NT2/D1 (cell line): ENCODE measurements around the gene DAPK1.

Experiments used
- DNase-seq: peaks from one replicate; pipeline ENCODE4 v3.0.0-alpha.2; 2011; ENCODE audit warnings: low read depth, low spot score
- H3K27me3 ChIP-seq: 2 replicates; pipeline ENCODE4 v1.6.0; 2011; ENCODE audit warnings: mild to moderate bottlenecking; ENCODE audit not compliant: insufficient read length, insufficient read depth
- H3K36me3 ChIP-seq: 2 replicates; pipeline ENCODE4 v1.6.1; 2011; ENCODE audit warnings: mild to moderate bottlenecking, low read length, mixed read lengths; ENCODE audit not compliant: insufficient read depth, insufficient read length
- H3K4me1 ChIP-seq: 2 replicates; pipeline ENCODE4 v1.5.1; 2011; ENCODE audit not compliant: insufficient read depth, insufficient read length
- H3K4me3 ChIP-seq: 2 replicates; pipeline ENCODE4 v1.5.1; 2011; ENCODE audit warnings: low read depth; ENCODE audit not compliant: insufficient read length
- H3K9ac ChIP-seq: 2 replicates; pipeline ENCODE4 v1.6.0; 2011; ENCODE audit warnings: low read depth; ENCODE audit not compliant: insufficient read length
- H3K9me3 ChIP-seq: 2 replicates; pipeline ENCODE4 v1.5.1; 2011; ENCODE audit warnings: mild to moderate bottlenecking, low read length; ENCODE audit not compliant: insufficient read depth
- SUZ12 ChIP-seq: IDR thresholded peaks from 2 replicates; pipeline ENCODE4 v1.6.1; 2011; ENCODE audit not compliant: insufficient read length, insufficient read depth; ENCODE audit errors: extremely low read depth
- YY1 ChIP-seq: IDR thresholded peaks from 2 replicates; pipeline ENCODE4 v1.6.1; 2011; ENCODE audit not compliant: insufficient read length, insufficient read depth
- ZNF274 ChIP-seq: IDR thresholded peaks from 2 replicates; pipeline ENCODE4 v1.6.1; 2011; ENCODE audit warnings: mild to moderate bottlenecking, low read depth, low read length

DAPK1 gene

GRCh38 chr9:87686520-87687090, 188.9 kb downstream of the DAPK1 start:
- Histone ChIP-seq H3K4me1 (no peaks in the 10 kb centered on the region), H3K9ac (no peak overlapping the region), H3K36me3 (peaks cover 34% of the 10 kb centered on the region), H3K4me3 (no peak overlapping the region), H3K27me3 (no peaks in the 10 kb centered on the region), H3K9me3 (no peaks in the 10 kb centered on the region)
- TF ChIP-seq ZNF274 = no peak
- TF ChIP-seq SUZ12 = no peak
- TF ChIP-seq YY1 = no peak
- no peak for DNase-seq

DNA sequence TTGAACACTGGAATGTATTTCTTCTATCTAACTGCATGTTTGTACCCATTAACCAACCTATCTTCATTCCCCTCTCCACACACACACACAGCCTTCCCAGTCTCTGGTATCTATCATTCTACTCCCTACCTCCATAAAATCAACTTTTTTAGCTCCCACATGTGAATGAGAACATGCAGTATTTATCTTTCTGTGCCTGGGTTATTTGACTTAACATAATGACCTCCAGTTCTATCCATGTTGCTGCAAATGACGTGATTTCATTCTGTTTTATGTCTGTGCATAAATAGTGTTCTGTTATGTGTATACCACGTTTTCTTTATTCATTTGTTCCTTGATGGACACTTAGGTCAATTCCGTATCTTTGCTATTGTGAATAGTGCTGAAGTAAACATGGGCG, 189.5 kb downstream of the DAPK1 start:
- H3K4me3 ChIP-seq = no peak overlapping the region
- H3K4me1 ChIP-seq = no peaks in the 10 kb centered on the region
- TF ChIP-seq SUZ12 (no peak), ZNF274 (no peak), YY1 (no peak)
- no peak for DNase-seq
- peaks cover 1% of the 10 kb centered on the region; the same call in 1 of the 2 replicates for H3K9me3 ChIP-seq
- H3K27me3 ChIP-seq = no peaks in the 10 kb centered on the region
- no peak overlapping the region for H3K9ac ChIP-seq
- H3K36me3 ChIP-seq = peaks cover 28% of the 10 kb centered on the region

DNA sequence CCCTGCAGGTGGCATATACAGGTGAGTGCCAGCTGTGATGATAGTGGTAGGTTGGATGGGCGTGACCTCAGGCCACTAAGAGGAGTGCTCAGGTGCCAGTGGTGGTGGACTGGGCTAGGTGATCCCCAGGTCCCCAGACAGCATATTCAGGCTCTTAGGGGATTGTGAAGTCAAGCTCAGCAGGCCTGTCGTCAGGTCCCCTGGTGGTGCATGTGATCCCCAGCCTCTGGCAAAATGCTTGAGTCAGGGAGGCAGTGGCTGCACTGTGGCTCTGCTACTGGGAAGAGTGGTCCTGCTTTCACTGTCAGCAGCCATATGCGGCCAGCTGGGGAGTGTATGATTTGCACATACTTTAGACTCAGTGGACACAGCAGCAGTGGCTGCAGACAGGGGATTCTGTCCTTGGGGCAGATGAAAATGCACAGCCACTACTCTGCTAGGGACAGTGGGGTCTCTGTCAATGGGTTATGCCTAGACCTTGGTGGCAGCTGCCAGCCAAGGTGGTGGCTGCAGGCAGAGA, 196.6 kb downstream of the DAPK1 start:
- DNase-seq = no peak
- no peaks in the 10 kb centered on the region for H3K4me1 ChIP-seq
- H3K9ac ChIP-seq = no peak overlapping the region
- peaks cover 40% of the 10 kb centered on the region for H3K36me3 ChIP-seq
- peaks cover 8% of the 10 kb centered on the region for H3K9me3 ChIP-seq
- no peaks in the 10 kb centered on the region for H3K27me3 ChIP-seq
- no peak overlapping the region for H3K4me3 ChIP-seq
- TF ChIP-seq YY1 (no peak), SUZ12 (no peak), ZNF274 (no peak)

DNA sequence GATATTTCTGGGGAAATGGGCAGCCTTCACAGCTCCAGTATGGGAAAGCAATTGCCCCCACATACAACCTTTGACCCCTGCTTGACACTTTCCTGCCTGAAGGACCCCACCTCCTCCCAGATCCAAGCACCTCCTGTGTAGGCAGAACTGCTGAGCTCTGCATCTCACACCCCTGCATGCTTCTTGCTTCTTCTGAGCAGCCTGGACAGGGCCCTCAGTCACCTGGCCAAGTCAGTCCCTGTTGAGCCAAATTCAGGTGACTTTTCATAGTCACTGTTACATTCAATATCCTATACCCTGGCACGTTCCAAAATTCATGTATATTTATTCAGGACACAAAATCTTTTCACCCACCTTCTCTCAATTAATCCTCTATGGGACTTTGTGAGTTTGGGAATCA, 197.9 kb downstream of the DAPK1 start:
- Histone ChIP-seq H3K36me3 (peaks cover 47% of the 10 kb centered on the region), H3K4me3 (no peak overlapping the region), H3K9me3 (peaks cover 8% of the 10 kb centered on the region), H3K27me3 (no peaks in the 10 kb centered on the region), H3K9ac (no peak overlapping the region), H3K4me1 (no peaks in the 10 kb centered on the region)
- TF ChIP-seq SUZ12 (no peak), ZNF274 (no peak), YY1 (no peak)
- no peak for DNase-seq

GRCh38 chr9:87696641-87697040, 199.0 kb downstream of the DAPK1 start:
- TF ChIP-seq SUZ12 = no peak
- peaks cover 8% of the 10 kb centered on the region for H3K9me3 ChIP-seq
- H3K27me3 ChIP-seq = no peaks in the 10 kb centered on the region
- no peak for DNase-seq
- peaks cover 47% of the 10 kb centered on the region for H3K36me3 ChIP-seq
- no peak overlapping the region for H3K9ac ChIP-seq
- H3K4me1 ChIP-seq = no peaks in the 10 kb centered on the region
- no peak overlapping the region for H3K4me3 ChIP-seq

GRCh38 chr9:87698069-87698809, 200.6 kb downstream of the DAPK1 start:
- H3K4me1 ChIP-seq = peaks cover 3% of the 10 kb centered on the region
- H3K4me3 ChIP-seq = no peak overlapping the region
- no peak overlapping the region for H3K9ac ChIP-seq
- no peaks in the 10 kb centered on the region; the same call in 1 of the 2 replicates for H3K9me3 ChIP-seq
- DNase-seq = no peak
- no peak for TF ChIP-seq ZNF274
- no peak for TF ChIP-seq YY1
- no peak for TF ChIP-seq SUZ12
- H3K27me3 ChIP-seq = no peaks in the 10 kb centered on the region
- H3K36me3 ChIP-seq = peaks cover 52% of the 10 kb centered on the region

GRCh38 chr9:87699835-87700234, 202.2 kb downstream of the DAPK1 start:
- Histone ChIP-seq H3K4me1 (peaks cover 3% of the 10 kb centered on the region), H3K9me3 (no peaks in the 10 kb centered on the region), H3K27me3 (no peaks in the 10 kb centered on the region), H3K4me3 (no peak overlapping the region), H3K9ac (no peak overlapping the region), H3K36me3 (peaks cover 56% of the 10 kb centered on the region)
- DNase-seq = no peak
- no peak for TF ChIP-seq ZNF274
- no peak for TF ChIP-seq SUZ12
- no peak for TF ChIP-seq YY1

- Histone ChIP-seq H3K27me3 (no peaks in the 10 kb centered on the region), H3K4me3 (no peak overlapping the region), H3K9ac (peak overlapping the region; percentile 17), H3K36me3 (peaks cover 67% of the 10 kb centered on the region), H3K4me1 (peaks cover 3% of the 10 kb centered on the region), H3K9me3 (no peaks in the 10 kb centered on the region)
- TF ChIP-seq YY1 (no peak), SUZ12 (no peak), ZNF274 (no peak)
- DNase-seq = no peak
Observed at GRCh38 chr9:87701491-87701890, 203.8 kb downstream of the DAPK1 start.
